Activated gamma-delta T cell (primary cell): ENCODE results near the gene NTRK3.

Source experiments
- DNase-seq: peaks from one replicate; lab custom pipeline; 2025; lab: John Stamatoyannopoulos, UW

NTRK3 gene

GRCh38 chr15:87981969-87982368 is 274.6 kb downstream of the NTRK3 start:
- DNase-seq: no peak

DNA sequence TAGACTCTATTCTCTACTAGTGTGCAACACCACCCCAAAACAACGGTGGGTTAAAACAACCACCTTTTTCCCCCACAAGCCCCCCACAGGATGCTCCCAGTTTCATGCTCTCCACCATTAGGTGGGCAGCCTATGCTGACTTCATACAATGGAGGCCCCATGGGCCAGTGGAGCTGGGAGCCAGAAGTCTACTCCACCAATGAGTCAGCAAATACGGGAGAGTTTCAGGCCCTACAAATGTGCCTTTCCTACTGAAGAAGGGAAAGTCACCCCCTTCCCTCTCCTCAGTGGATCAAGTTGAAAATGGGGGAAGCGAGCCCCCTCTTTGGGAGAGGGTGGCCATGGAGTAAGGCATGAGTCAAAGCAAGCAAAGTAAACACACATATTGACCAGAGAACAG is 278.6 kb downstream of the NTRK3 start:
- DNase-seq: no peak

DNA sequence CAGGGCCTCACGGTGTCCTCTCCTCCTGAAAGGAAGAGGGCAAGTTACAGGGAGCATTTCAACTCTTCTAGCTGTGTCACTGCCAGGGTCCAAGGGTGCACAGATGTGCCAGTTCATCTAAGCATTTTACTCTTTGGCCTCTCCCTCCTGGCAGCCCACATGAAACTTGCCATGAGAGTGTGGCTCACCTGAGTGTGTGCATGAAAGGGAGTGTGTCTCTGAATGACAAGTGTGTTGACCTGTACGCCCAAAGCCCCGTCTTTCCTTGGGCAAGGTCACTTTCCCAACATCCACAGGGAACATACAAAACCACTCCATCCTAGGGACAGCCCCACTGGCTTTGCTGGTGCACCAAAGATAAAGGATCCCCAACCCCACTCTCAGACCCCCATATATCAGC is 280.0 kb downstream of the NTRK3 start:
- DNase-seq: no peak

- DNase-seq: no peak
Measured at GRCh38 chr15:87973501-87974215, 282.9 kb downstream of the NTRK3 start.

GRCh38 chr15:87971076-87971475 is 285.5 kb downstream of the NTRK3 start:
- DNase-seq: no peak

- no peak for DNase-seq
Measured at GRCh38 chr15:87967951-87968350, 288.6 kb downstream of the NTRK3 start.

DNA sequence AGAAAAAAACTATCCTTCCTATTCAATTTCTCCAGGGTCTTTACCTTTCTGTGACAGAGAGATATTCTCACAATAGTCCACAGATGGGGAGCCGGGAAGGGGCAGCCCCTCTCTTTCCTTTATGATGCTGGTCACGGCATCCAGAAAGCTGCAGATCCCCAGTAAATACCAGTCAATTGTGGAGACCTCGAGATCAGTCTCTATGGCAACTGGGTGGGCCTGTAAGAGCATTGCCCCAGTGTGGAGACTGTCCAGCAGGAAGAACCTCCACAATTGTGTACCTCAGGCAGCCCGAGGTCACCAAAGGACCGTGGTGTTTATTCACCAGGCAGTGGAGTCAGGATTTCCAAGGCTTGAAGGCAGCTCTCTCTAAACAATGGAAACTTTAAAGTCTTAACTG is 291.2 kb downstream of the NTRK3 start:
- DNase-seq: no peak

DNA sequence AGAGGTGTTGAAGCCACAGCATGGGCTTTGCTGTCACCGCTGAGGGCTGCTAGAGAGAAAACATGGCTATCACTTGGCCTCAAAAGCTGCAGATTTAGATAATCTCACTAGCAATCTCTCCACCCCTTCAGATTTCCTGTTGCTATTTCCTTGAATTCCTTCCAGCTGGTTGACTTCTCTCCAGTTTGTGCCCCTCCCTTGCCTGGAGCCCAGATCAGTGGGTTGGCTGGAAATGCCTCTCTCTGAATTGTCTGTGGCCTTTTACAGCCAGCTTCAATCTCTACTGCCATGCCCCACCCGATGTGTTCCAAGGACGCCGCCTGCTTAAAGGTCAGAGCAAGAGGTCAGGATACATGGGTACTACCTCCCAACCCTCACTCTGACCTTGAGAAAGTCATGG is 294.1 kb downstream of the NTRK3 start:
- DNase-seq: no peak

DNA sequence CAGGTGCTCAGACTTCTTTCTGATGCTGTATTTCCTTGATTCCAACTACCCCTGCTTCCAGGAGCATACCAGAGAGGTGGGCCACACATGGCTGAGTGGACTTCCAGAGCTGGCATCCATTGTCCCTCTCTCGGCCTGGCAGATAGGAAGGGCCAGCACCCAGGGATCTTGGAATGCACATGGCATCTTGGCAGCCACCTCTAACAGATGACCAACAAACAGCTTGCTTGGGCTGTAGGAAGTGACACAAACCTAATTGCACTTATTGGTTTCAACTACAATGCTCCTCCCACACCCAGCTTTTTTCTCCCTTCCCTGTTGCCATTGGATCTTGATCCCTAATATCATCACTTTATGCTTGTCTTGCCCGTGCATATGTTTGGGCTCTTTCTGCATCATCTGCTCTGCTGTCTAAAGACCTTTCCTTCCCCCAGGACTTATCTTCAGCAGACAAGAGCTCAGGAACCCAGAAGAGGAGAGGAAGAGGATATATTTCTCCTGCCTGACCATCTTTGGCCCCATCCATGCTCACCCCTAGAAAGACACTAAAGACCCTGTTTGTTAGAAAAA is 294.6 kb downstream of the NTRK3 start:
- no peak for DNase-seq

DNA sequence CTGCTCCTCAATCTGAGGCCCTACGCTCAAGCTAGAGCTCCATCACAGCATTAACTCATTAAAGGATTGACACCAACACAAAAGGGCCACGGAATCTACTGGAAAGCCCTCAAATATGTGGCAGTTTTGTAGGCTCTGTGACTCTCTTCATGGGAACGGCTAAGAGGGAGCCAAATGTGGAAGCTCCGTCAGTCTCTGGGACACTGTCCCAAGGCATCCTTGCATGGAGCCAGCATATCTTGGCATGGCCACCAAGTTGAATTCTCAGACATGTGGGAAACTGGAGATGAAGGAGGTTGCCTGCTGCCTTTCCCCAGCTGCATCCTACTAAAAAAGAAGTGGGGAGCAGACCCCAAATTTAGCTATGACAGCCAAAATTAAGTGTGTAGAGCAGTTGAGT is 296.9 kb downstream of the NTRK3 start:
- DNase-seq: no peak

DNA sequence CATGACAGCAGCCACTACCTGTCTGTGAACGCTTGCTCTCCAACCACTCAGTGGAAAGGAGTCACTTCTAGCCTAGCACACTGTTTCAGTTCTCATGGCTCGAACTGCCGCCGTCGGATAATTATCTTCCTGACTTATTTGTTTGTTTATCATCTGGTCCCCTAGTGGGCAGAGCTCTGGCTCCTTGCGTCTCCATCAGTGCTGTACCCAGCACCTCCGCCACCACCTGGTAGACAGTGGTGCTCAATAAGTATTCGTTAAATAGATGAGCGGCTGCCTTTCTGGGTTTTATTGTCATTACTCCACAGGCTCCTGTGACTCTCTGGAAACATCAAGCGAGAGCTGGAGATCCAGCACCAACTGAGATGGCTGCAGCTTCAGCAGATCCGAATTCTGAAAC is 297.5 kb downstream of the NTRK3 start:
- DNase-seq: no peak

DNA sequence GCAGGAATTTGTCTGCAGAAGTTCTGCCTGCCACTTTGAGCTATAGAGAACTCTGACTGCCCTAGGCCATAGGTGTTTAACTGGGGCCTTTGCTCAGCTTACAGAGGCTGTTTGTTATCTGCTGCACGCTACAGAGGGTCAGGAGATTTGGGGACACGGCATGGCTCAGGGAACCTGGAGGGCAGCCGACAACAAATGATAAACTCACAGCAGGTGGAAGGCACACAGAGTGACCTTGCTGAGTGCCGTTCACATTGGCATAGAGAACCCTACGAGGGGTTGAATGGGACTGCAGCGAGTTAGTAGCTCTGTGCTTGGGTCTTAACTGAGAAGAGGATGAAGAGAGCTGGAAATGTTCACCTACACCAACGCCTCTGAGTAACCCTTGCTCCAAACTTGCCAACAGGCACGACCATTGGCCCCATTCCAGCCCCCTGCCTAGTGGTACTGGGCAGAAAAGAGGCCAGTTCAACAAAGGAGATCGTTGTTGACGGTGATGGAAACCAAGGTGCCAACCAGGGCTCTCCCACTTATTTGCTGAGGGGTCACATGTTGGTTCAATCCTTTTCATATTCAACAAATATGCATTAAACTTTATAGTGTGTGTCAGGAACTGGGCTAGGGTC is 301.1 kb downstream of the NTRK3 start:
- no peak for DNase-seq

- no peak for DNase-seq
Measured at GRCh38 chr15:87954793-87955192, 301.7 kb downstream of the NTRK3 start.

DNA sequence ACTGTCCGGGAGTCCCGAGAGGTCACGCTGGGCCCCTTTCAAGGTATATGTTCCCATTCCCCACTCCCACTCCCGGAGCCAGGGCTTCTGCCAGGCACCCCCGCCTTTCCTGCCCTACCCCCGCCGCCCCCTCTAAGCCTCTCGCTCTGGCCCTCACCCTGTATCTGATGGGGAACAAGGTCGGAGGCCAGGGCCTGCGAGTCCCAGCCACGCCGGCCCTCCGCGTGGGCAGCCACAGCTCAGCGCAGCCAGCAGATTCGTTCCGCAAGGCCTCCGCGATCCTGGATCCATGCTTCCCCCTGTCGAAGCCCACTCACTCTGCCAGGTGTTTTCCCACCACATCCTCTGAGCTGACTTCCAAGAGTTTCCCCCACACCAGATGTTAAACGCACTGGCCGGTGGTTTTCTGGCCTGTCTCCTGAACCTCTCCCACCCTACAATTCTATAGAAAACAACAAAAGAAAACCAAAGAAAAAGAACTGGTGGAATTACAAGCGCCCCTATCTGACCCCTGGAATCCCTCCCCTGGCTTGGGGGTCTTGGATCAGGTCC is 303.7 kb downstream of the NTRK3 start:
- no peak for DNase-seq

- no peak for DNase-seq
Measured at GRCh38 chr15:87949575-87950223, 306.8 kb downstream of the NTRK3 start.

- no peak for DNase-seq
Measured at GRCh38 chr15:87949151-87949574, 307.4 kb downstream of the NTRK3 start.

DNA sequence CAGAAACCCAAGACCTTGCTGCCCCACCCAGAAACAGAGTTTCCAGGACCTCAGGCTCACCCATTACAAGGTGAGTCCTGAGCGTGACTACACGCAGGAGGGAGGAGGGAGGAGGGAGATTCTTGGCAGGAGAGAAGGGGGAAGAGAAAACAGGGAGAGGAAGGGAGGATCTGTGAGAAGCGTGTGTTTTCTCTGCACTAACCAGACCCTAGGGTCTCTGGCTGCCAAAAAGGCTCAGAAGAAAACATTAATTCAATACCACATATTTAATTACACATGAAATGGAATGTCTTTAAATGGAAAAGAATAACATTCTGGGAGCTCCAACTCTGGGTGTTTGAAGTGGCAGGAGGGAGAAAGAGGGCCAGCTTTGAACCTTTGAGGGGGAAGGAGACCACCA is 309.0 kb downstream of the NTRK3 start:
- DNase-seq: no peak

- no peak for DNase-seq
Measured at GRCh38 chr15:87945246-87945645, 311.3 kb downstream of the NTRK3 start.

DNA sequence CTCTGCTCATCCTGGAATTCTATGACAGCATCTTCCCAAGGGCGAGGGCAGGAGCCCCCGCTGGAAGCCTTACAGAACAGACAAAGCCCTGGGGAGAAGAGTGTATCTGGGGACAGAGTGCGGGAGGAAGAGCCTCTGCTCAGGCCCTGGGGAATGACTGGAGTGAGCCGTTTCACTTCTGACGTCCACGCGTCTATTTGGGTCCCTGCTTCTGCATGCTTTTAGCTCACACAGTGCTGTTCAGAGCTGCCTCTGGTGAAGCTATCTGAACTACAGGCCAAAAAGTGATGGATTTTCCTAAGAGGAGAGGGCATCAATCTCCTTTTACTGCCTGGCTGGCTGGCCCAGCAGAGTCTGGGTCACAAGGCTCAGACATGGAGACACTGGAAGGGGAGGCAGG is 311.8 kb downstream of the NTRK3 start:
- DNase-seq: no peak

DNA sequence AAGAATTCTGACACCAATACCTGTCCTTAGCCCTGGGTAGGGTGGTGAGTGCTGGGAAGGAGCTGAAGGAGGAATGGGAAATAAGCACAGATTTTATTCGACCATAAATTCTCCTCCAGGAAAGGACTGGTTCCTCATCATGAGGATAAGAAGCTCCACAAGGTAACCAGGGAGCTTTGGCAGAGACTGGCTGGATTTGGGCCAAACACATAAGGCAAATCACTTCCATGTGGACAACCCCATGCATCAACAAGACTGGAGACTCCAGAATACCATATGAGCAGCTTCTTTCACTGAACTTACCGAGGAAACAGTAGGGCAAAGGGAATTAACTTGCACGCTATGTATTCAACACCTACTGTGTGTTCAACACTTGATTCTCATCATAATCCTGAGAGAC is 312.5 kb downstream of the NTRK3 start:
- DNase-seq: no peak

- DNase-seq: no peak
Measured at GRCh38 chr15:87943626-87944025, 312.9 kb downstream of the NTRK3 start.

GRCh38 chr15:87942316-87942715 is 314.2 kb downstream of the NTRK3 start:
- no peak for DNase-seq

GRCh38 chr15:87941606-87942005 is 314.9 kb downstream of the NTRK3 start:
- DNase-seq: no peak
